GM19397 (cell line): ENCODE data around the gene CRYAB.
"Not testable (repeated sequence)": the region's sequence is repeated elsewhere in the genome, so short reads cannot be mapped to it uniquely, and the experiment has no call there.

Experiments
- ATAC-seq: cut with Tn5 transposase; IDR thresholded peaks from one replicate; pipeline ENCODE4 v1.9.1; 2021; ENCODE audit warnings: mild to moderate bottlenecking, moderate library complexity; ENCODE audit not compliant: unreplicated experiment

CRYAB gene

DNA sequence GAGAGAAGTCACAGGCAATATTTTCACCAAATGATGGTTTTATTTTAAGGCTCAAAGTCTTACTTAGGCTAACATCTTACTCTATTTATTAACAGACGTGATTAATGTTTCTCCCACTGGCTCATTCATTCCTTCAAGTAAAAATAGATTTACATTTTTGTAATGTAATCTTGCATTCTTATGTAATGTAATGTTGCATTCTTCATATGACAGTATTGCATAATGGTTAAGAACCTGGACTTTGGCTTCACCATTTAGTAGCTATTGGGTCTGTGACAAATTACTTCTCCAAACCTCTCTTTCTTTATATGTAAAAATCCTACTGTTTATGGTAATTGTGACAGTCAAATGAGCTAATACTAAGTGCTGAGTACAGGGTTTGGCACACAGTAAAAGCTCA lies 22.3 kb upstream of the CRYAB start:
- no peak for ATAC-seq

- not testable (repeated sequence) for ATAC-seq
Measured at GRCh38 chr11:111933176-111933575, 21.6 kb upstream of the CRYAB start.

DNA sequence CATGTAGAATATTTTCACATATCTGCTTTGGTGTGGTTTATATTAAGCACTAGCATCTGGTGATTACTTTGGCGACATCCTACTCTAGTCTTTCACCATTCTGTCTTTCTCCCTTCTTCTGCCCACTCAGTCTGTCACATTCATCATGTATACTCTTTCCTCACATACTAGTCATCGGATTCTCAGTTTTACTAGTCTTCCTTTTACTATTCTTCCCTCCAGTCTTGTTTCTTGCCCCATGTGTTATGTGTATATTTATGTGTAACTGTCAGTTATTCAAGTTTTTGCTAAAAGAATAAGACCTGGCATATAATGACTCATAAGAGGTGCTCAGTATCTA lies 21.0 kb upstream of the CRYAB start:
- no peak for ATAC-seq

DNA sequence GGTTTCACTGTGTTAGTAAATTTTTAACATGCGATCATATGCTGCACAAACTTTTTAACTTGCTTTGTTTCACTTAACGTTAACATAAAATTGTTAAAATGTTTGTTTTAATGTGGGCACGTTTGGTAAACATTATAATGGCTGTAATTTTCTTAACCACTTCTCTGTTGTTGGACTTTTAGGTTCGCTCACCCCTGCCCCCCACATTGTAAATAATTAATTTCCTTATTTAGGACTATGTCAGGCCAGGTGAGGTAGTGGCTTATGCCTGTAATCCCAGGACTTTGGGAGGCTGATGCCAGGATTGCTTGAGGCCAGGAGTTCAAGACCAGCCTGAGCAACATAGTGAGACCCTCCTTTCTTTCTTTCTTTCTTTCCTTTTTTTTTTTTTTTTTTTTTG lies 18.9 kb upstream of the CRYAB start:
- ATAC-seq = no peak

- ATAC-seq = peak; percentile 91
Measured at GRCh38 chr11:111926505-111927391, 15.2 kb upstream of the CRYAB start.

- ATAC-seq = no peak
Measured at GRCh38 chr11:111925953-111926352, 14.4 kb upstream of the CRYAB start.

GRCh38 chr11:111923951-111924350 lies 12.4 kb upstream of the CRYAB start:
- no peak for ATAC-seq

DNA sequence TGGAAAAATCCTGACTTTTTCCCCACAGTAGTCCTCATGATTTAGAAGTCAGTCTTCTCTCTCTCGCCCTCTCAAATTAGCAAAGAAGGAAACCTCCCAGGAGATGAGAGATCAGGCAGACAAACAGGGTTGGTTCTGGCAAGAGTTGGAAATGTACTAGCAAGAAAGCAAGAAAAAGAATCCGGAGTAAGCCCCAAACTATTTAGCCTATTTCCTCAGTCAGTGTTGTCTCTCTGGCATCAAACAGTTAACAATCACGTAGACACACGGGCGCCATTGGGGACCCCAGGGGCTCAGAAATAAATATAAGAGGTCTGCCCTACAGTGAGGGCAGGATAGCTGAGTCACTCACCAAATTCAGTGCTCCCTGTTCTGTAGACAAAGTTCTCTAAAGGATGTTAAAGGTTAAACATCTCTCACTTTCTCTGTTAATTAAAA lies 11.8 kb upstream of the CRYAB start:
- ATAC-seq = no peak

DNA sequence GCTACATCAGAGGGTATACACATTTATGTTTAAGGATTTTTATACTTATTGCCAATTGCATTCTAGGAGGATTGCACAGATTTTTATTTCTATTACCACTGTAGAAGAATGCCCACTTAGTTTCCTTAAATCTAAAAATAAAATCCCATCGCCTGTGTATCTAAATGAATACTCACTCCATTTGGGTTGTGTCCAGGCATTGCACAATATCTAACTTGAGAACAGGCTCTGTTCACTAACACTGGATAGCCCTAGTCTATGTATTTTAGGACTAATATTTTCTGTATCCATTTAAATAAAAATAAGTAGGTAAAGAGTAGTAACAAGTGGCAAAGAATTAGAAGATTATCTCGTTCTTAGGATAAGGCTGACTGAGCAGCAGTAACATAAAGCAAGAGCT lies 11.2 kb upstream of the CRYAB start:
- no peak for ATAC-seq

- ATAC-seq = no peak
Measured at GRCh38 chr11:111921541-111922230, 10.1 kb upstream of the CRYAB start.

DNA sequence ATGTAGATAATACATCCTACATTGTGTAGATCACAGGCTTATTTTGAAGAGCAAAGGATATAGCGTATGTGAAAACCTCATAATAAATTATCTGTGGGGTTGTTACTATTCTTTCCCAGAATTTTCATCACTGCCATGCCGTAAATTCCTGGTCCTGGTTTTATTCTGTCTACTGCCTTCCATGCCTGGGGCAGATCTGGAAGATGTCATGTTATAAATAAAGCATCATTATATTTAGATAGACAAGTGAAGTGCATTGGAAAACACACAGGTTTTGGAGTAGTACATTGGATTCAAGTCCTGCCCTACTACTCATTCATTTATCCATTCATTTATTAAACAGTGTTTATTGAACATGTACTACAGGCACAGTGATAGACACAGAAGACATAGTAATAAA lies 9.3 kb upstream of the CRYAB start:
- ATAC-seq = no peak

DNA sequence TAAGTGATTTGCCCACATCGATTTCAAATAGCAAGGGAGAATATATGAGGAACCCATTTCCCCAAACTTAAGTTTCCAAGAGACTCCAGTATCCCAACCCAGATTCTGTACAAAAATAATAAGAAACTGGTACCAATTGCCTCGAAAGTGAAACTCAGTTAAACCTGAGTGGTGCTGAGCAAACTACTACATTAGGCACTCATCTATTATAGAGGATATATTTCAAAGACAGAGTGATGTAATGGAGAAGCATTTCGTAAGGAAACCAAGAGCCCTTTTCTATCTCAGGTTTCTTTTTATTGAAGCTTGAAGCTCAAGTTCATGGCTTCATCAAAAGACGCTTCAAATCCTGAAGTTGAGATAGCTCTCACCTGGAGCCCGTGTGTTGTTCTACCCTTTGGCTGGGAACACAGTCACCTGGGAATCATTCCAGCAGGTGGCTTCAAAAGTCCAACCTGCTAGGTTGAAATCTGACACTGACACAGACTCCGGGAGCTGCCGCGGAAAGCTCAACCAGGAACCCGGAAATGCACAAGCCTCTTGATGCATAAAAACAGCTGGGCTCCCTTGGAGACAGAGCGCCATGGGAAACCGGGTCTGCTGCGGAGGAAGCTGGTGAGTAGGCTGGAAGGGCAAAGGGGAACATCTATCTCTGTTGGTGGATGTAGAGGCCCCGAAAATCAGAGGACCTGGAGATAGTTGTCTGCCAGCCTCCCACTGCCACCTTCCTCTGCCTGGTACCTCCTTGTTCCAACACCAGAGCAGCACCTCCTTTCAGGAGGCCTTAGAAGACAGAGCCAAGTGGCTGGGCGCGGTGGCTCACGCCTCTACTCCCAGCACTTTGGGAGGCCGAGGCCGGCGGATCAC lies 7.1 kb upstream of the CRYAB start, which contains the start of gene C11orf52:
C11orf52 (plus strand) TSS at position 524 of the 867 bp plus-strand sequence; CDS start at position 584, 60 bp downstream.
- no peak for ATAC-seq

DNA sequence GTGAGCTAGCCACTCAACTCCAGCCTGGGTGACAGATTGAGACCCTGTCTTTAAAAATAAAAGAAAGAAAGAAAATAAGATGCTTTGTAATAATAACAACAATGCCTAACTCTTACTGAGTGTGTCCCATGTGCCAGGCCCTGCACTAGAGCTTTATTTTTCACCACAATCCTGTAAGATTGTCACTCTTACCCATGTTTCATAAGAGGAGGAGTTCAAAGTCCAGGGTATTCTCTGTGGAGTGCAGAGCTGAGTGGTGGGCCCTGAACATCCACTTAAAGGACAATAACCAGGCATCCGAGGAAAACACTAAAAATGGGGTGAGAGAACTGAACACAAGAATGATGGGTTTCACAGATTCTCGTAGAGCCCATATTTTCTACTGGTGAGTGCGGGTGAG lies 6.2 kb upstream of the CRYAB start:
- no peak for ATAC-seq

GRCh38 chr11:111917312-111917711 lies 5.7 kb upstream of the CRYAB start:
- no peak for ATAC-seq

DNA sequence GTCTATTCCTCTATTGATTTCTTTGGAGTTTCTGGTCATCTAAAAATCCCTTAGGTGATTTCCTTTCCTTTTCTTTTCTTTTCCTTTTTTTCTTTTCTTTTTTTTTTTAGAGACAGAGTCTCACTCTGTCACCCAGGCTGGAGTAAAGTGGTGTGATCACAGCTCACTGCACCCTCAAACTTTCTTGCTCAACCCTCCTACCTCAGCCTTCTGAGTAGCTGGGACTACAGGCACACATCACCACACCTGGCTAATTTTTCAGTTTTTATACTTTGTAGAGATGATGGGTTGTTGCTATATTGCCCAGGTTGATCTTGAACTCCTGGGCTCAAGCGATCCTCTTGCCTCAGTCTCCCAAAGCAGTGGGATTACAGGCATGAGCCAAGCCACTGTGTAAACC lies 5.2 kb upstream of the CRYAB start:
- no peak for ATAC-seq

- no peak for ATAC-seq
Measured at GRCh38 chr11:111913997-111914396, 2.4 kb upstream of the CRYAB start.

- no peak for ATAC-seq
Measured at GRCh38 chr11:111913031-111913861, 1.7 kb upstream of the CRYAB start.

DNA sequence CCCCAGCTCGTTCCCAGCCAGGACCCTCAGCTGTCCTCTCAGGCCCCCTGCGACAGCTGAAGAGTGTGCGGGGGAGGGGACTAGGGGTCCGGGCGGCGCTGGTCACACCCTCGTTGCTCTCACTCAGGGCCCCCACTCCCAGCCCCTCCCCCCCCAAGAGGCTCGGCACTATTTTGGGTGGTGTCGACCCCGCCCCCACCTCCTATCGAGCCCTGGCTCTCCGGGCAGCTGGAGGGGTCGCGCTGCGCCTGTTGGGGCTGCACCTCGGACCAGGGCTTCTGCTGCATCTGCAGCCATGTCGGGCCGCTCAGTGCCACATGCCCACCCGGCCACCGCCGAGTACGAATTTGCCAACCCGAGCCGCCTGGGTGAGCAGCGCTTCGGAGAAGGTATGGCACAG lies 965 bp upstream of the CRYAB start, which contains the start of gene HSPB2:
HSPB2 (plus strand) TSS at position 200 of the 400 bp plus-strand sequence; CDS start at position 296, 96 bp downstream.
- no peak for ATAC-seq

DNA sequence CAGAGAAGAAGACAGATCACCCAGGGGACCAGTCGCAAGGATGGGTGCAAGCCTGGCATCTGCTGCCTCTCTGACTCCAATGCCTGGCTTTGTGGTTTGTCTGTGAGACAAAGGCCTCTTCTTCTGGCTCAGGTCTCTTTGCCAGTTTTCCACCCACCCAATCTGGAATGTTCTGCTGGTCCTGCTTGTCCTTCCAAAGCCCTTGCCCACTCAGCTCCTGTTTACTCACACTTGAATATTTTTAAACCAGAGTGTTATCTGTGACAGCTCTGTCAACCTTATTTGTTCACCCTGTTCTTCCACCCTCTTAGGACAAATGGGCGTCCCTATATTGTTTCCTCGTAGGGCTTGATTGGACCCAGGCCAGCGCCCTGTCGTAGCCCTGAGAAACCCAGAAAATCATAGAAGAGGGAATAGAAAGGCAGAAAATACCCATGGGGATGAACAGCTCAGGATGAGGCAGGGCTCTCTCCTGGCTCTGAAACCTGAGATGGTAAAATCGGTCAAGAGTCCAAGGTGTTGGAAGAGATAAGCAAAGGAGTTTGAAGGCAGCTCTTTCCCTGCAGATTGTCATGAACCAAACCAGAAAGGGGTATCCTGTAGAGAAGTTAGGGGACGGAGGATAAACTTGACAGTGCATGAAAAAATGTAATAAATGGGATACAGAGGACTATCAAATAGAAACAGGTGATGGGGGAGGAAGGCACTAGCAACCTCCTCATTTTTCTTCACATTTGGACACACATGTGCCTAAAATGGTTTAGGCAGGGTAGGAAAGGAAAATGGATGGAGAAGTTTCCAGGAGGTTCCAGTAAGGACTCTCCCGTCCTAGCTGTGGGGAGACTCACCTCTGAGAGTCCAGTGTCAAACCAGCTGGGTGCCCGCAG lies 651 bp downstream of the CRYAB start:
- no peak for ATAC-seq
